NK-92 (cell line): ENCODE measurements around the gene FUOM.

Experiments
- DNase-seq: peaks from one replicate; lab custom pipeline; 2025; ENCODE audit not compliant: unreplicated experiment; lab: John Stamatoyannopoulos, UW

The FUOM gene

GRCh38 chr10:133315847-133316246 is 42.0 kb downstream of the FUOM start:
- no peak for DNase-seq

GRCh38 chr10:133314911-133315310 is 42.9 kb downstream of the FUOM start:
- no peak for DNase-seq

- no peak for DNase-seq
These were observed 44.6 kb downstream of the FUOM start for GRCh38 chr10:133313192-133313591.

DNA sequence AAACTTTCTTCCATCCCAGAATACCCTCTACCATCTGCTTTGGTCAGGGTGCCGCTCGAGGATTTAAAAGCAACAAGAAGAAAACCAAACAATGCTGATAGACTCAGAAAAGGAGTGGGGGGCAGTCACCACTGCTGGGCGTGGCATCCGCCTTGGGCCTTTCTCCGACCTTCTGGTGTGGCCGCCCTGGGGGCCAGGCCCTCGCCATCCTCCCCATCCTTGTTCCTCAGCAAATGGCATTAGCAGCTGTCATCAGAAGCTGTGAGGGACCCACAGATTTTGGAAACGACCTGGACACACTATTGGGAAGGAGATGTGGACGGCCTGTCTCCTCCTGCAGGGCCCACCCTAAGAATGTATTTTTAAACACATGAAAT is 45.1 kb downstream of the FUOM start:
- no peak for DNase-seq

DNA sequence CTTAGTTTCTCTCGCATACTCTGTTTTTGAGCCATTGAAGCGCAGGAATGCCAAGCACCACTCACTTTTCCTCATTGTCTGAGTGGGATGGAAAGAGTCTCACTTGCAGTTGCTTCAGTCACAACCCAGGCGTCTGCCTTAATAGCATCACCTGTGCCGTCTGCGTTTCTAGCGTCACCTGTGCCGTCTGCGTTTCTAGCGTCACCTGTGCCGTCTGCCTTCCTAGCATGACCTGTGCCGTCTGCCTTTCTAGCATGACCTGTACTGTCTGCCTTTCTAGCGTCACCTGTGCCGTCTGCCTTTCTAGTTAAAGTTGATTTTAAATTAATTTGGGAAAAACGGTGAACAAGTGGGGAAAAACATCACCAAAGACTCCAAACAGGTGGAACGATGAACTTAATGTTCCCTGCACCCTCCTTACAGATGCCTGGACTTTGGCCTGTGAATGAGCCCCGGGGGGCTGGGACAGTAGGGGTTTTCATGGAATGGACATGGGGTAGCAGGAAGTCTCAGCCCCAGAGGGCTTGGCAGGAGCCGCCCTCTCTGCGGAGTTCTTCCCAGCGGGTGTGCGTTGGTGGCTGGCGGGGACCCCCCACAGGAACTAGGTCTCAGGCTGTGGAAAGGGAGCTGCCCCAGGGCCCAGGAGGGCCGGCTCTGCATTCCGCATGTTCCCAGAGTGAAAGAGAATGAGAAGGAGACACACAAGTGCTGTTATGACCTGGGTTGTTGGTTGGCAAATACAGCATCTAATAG is 45.6 kb downstream of the FUOM start:
- no peak for DNase-seq

DNA sequence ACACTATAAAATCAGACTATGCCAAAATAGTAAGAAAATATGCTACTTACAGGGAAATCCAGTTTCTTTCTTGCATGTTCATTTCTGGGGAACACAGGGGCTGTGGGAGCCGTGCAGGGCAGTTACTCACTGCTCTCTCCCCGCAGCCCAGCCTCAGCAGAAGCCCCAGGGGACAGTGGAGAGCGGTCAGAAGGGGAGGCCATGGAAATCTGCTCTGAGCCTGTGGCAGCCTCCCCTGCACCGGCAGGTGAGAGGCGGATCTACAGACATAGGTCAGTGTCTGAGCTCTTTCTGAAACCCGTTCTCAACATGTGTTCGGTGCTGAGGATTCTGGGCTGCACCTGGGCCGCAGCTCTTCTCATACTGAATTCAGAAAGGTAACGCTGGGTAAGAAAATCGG is 46.2 kb downstream of the FUOM start:
- DNase-seq, result no peak

GRCh38 chr10:133310789-133311188 is 47.0 kb downstream of the FUOM start:
- DNase-seq, result no peak

GRCh38 chr10:133310399-133310755 is 47.4 kb downstream of the FUOM start:
- DNase-seq, result no peak

DNA sequence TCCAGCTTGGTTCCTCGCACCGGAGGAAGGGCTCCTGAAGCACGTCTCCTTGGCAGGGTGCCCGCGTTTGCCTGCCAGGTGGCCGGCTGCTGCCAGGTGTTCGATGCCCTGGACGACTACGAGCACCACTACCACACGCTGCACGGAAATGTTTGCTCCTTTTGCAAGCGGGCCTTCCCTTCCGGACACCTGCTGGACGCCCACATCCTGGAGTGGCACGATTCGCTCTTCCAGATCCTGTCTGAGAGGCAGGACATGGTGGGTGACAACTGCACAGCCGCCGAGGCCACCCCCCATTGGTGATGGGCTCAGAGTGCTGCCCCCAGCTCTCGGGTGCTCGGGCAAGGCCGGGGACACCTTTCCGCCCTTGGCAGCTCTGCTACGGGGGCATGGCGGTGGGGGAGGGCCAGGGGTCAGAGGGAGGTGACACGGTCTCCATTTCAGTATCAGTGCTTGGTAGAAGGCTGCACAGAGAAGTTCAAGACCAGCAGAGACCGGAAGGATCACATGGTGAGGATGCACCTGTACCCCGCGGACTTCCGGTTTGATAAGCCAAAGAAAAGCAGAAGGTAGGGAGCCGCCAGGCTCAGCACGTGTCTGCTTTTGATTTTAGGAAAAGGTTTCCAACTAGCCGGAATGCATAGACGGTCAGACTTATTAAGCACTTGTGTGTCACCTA is 48.0 kb downstream of the FUOM start:
- no peak for DNase-seq

DNA sequence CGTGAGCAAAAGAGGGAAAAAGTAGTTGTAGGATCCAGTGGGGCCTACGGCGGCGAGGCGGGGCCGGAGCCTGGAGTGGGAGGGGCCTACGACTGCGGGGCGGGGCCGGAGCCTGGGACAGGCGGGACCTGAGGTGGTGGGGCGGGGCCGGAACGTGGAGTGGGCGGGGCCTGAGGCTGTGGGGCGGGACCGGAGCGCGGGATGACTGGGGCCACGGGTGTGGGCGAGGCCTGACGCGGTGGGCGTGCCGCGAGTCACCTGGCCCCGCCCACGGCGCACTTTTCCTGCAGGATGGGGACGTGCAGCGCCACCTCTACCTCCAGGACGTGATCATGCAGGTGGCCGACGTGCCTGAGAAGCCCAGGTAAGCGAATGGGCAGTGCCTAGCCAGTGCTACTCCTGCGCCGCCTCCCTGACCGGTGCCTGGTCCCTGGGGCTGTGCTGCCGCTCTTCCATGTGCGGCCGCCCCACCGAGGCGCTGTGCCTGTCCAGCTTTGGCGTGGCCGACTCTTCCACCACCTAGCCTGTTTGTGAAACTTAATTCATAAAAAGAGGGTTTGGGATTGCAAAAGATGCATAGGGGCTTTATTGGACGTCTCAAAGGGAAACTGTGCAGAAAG is 48.6 kb downstream of the FUOM start:
- peak; percentile 26 for DNase-seq

DNA sequence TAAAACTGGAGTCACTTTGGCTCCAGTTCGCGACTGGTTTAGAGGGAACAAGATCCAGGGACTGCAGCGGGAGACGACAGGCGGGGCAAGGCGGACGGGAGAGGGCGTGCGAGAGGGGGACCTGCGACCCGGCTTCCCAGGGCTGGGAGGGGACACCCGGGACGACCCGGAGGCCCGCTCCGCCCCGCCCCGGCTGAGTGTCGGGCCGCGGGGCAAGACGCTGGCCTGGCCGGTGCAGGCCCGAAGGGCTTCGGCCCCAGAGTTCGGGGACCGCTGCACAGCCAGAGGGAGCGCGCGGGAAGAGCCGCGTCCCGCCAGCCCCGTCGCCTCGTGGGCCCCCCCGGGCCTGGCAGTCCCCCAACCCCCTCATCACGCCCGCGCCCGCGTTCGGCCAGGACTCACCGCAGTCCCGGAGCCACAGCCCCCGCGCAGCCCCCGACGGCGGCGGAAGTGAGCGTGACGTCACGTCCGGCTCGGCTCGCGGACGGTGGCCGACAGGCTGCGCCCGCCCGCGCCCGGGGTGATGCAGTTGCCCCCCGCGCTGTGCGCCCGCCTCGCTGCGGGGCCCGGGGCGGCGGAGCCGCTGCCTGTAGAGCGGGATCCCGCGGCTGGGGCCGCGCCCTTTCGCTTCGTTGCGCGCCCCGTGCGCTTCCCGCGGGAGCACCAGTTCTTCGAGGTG is 49.3 kb downstream of the FUOM start, which contains the start of the genes TUBGCP2 and ZNF511:
TSS of gene TUBGCP2 (minus strand) at position 452 of the 679 bp plus-strand sequence. CDS start 5,931 bp downstream, outside the sequence.
TSS of gene ZNF511 (plus strand) at position 494 of the 679 bp plus-strand sequence. CDS start at position 524, 30 bp downstream.
- peak; percentile 21 for DNase-seq

DNA sequence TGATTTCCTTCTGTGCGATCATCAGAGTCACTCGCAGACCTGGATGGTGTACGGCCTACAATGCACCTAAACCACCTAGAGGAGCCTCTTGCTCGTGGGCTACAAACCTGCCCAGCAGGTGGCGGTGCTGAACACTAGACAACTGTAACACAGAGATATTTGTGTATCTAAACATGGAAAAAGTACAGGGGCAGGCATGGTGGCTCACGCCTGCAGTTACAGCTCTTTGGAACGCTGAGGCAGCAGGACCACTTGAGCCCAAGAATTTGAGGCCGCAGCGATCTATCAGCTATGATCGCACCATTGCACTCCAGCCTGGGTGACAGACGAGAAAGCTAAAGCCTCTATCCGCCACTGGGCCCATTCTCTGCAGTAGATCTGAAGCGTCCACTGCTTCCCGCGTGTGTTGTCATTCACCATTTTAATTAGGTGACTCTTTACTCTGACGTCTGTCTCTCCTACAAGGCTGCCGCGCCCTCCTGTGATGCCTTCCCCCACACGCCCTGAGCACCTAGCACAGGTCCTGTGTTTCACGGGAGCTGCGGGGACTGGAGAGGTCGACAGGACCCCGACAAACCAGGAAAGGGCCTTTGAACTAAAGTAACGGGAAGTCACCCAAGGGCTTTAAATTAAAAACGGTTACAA is 49.9 kb downstream of the FUOM start:
- DNase-seq, result peak; percentile 22

- no peak for DNase-seq
These were observed 50.9 kb downstream of the FUOM start for GRCh38 chr10:133306941-133307379.

- no peak for DNase-seq
These were observed 51.7 kb downstream of the FUOM start for GRCh38 chr10:133306097-133306476.
